ENCODE measurements around the gene FKBP7.

The FKBP7 gene

DNA sequence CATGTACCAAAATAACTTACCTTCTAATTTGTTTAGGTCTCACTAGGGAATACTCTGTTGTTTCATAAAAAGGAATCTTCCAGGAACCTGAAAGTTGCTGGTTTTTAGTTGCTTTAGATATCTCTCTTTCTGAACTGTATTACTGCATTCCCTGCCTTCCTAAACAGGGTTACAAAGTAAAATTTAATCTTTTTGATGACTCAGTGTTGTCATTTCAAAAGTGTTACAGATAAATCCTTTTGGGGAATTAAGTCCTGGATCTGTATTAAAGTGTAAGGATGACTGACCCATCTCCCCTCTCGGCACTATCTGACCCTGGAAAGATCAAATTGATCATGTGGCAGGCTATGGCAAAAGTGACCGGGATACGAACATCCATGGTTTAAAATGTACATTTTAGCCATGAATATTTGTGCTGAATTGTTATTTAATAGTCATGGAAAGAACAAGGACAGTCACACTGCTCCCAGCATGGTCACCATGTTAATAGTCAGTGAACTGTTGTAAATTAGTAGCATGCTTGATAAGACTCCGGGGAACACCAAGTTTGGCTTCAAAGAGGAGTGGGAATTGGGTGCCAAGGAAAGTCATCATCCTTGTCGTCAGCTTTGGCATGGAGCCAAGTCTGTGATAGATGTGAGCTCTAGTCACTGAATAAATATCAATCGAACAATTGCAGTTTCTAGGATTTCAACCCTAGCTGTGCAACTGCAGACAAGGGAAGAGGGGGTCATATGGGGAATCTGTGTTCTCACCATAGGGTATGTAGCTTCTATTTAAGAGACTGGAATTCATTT lies 6.0 kb upstream of the FKBP7 start:
- H3K9me3 ChIP-seq (ENCODE audit: control insufficient read depth, low read depth, low read length) = no peaks in the 10 kb centered on the region
- H3K27me3 ChIP-seq (ENCODE audit: control insufficient read depth, insufficient read depth, low read length) = peaks cover 12% of the 10 kb centered on the region
- no peak overlapping the region for H3K9ac ChIP-seq (ENCODE audit: low read length)
- no peak overlapping the region for H3K4me3 ChIP-seq (ENCODE audit: low read length)
- peaks cover 15% of the 10 kb centered on the region for H3K4me1 ChIP-seq (ENCODE audit: control insufficient read depth, low read depth, low read length)
- H3K27ac ChIP-seq (ENCODE audit: low read length) = no peak overlapping the region
- no peaks in the 10 kb centered on the region for H3K36me3 ChIP-seq (ENCODE audit: control insufficient read depth, low read depth, low read length)

DNA sequence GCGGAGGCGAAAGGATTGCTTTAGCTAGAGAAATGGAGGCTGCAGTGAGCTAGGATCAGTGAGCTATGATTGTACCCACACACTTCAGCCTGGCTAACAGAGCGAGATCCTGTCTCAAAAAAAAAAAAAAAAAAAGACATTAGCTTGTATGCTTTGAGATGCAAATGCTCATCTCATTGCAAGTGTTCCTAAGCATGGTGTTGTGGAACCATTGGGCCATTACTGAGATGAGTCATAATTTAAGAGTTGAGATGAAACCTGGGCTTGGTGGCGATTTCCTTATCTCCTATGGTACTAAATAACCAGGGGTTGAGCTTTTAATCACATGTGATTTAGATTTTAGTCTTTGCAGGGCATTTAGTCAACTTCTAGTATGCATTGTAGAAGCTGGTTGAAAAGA lies 4.0 kb upstream of the FKBP7 start:
- H3K4me1 ChIP-seq (ENCODE audit: control insufficient read depth, low read depth, low read length) = peaks cover 15% of the 10 kb centered on the region
- peaks cover 16% of the 10 kb centered on the region for H3K27me3 ChIP-seq (ENCODE audit: control insufficient read depth, insufficient read depth, low read length)
- no peaks in the 10 kb centered on the region for H3K9me3 ChIP-seq (ENCODE audit: control insufficient read depth, low read depth, low read length)
- H3K9ac ChIP-seq (ENCODE audit: low read length) = no peak overlapping the region
- no peak overlapping the region for H3K4me3 ChIP-seq (ENCODE audit: low read length)
- no peak overlapping the region for H3K27ac ChIP-seq (ENCODE audit: low read length)
- no peaks in the 10 kb centered on the region for H3K36me3 ChIP-seq (ENCODE audit: control insufficient read depth, low read depth, low read length)

DNA sequence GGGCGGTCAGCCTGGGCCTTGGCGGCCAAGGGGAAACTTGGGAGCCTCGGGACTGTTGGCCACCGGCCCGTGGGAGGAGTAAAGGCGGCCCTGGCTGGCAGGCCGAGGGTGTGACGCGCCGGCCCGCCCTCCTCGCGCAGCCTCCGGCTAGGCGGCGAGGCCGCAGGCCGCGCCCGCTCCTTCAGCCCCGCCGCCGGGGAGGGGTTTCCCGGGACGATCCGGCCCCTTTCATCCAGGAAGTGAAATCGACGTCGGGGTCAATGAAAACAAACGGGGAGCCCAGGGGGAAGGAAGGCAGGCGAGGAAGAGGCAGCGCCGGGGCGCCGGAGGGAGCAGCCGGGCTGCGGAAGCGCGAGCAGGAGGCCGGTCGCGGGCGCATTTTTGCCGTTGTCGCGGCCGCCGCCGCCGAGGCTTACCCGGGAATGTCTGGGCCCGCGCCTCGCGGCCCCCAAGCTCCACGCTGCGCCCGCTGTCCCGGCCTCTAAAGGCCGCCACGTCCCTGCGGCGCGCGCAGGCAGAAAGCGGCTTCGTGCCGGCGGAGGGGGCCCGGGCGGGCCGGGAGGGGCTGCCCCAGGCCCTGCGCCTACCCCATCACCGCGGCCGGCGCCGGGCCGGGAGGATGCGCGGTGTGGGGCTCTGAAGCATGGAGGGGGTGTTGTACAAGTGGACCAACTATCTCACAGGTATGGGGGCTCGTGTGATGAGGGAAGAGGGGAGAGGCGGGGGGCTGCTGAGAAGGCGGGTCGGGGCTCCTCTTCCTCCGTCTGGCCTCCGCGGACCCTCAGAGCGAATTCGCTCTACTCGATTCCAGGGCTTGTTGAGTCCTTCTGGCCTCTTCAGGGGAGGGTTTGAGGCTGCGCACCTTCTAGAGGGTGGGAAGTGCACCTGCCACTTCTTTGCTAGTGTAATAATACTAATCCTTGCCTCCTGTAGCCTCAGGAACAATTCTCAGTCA lies 2.1 kb upstream of the FKBP7 start, which contains the start of gene PLEKHA3:
TSS of gene PLEKHA3 (plus strand) at position 231 of the 955 bp plus-strand sequence. CDS start at position 644, 413 bp downstream.
- Histone ChIP-seq H3K27ac (ENCODE audit: low read length) (no peak within 1 kb of the TSS), H3K27me3 (ENCODE audit: control insufficient read depth, insufficient read depth, low read length) (peaks cover 16% of the 10 kb centered on the region), H3K36me3 (ENCODE audit: control insufficient read depth, low read depth, low read length) (no peaks in the 10 kb centered on the region), H3K4me3 (ENCODE audit: low read length) (peak within 1 kb of the TSS; percentile 99), H3K9ac (ENCODE audit: low read length) (peak within 1 kb of the TSS; percentile 69), H3K4me1 (ENCODE audit: control insufficient read depth, low read depth, low read length) (peaks cover 15% of the 10 kb centered on the region), H3K9me3 (ENCODE audit: control insufficient read depth, low read depth, low read length) (no peaks in the 10 kb centered on the region)

DNA sequence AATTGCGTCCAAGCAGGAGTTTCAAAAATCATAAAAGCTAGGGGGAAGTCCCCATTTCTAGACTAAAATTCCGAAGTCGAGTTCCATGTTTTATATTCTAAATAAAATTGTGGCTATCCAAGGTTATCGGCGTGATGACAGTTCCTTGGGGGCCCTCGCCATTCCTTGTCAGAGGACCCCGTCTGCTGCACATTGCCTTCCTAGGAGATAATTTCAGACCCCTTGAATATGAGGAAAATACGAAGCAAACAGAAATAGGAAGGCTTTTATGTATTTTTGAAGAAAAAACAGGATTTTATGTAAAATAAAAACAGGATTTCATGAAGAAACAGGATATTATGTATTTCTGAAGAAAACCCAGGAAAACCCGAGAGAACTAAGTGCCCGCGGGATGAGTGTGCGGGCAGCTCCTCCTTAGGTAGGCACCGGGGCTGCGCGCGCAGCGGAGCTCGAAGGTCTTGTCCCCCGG lies 1.4 kb upstream of the FKBP7 start:
- H3K9ac ChIP-seq (ENCODE audit: low read length) = peak overlapping the region; percentile 69
- H3K27ac ChIP-seq (ENCODE audit: low read length) = no peak overlapping the region
- no peaks in the 10 kb centered on the region for H3K9me3 ChIP-seq (ENCODE audit: control insufficient read depth, low read depth, low read length)
- H3K4me1 ChIP-seq (ENCODE audit: control insufficient read depth, low read depth, low read length) = peaks cover 15% of the 10 kb centered on the region
- H3K27me3 ChIP-seq (ENCODE audit: control insufficient read depth, insufficient read depth, low read length) = peaks cover 16% of the 10 kb centered on the region
- no peaks in the 10 kb centered on the region for H3K36me3 ChIP-seq (ENCODE audit: control insufficient read depth, low read depth, low read length)
- H3K4me3 ChIP-seq (ENCODE audit: low read length) = peak overlapping the region; percentile 83

DNA sequence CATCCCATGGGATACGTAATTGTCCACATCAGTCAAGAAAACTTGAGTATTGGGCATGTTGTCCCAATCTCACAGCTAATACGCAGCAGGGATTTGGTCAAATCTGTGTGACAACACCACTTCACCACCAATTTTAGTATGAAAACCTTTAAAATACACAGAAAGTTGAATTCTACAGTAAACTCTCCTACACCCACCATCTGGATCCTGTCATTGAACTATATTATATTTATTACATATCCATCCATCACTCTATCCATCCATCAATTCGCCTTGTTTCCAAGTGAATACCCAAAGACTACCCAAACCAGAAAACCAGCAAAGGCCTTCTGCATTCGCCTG lies 846 bp upstream of the FKBP7 start:
- H3K9ac ChIP-seq (ENCODE audit: low read length) = no peak overlapping the region
- peak overlapping the region; percentile 99 for H3K4me3 ChIP-seq (ENCODE audit: low read length)
- H3K27ac ChIP-seq (ENCODE audit: low read length) = no peak overlapping the region
- H3K4me1 ChIP-seq (ENCODE audit: control insufficient read depth, low read depth, low read length) = peaks cover 15% of the 10 kb centered on the region
- no peaks in the 10 kb centered on the region for H3K36me3 ChIP-seq (ENCODE audit: control insufficient read depth, low read depth, low read length)
- H3K9me3 ChIP-seq (ENCODE audit: control insufficient read depth, low read depth, low read length) = no peaks in the 10 kb centered on the region
- H3K27me3 ChIP-seq (ENCODE audit: control insufficient read depth, insufficient read depth, low read length) = peaks cover 16% of the 10 kb centered on the region

DNA sequence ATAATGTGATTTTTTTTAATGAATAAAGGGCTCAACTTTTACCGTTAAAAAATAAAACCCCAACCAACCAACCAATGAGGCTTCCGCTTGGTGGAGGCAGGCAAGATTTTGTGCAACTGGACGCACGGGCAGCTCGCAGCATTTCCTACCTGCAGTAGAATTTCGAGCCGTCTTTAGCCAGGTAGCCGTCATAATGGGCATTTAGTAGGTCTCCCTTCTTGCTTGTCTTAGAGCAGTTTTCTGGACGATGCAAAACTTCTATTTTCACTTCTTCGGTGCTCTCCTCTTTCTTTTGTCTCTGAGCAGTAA lies 316 bp downstream of the FKBP7 start:
- Histone ChIP-seq H3K27me3 (ENCODE audit: control insufficient read depth, insufficient read depth, low read length) (peaks cover 16% of the 10 kb centered on the region), H3K4me1 (ENCODE audit: control insufficient read depth, low read depth, low read length) (peaks cover 15% of the 10 kb centered on the region), H3K27ac (ENCODE audit: low read length) (peak overlapping the region; percentile 92), H3K9ac (ENCODE audit: low read length) (peak overlapping the region; percentile 94), H3K4me3 (ENCODE audit: low read length) (peak overlapping the region; percentile 99), H3K9me3 (ENCODE audit: control insufficient read depth, low read depth, low read length) (no peaks in the 10 kb centered on the region), H3K36me3 (ENCODE audit: control insufficient read depth, low read depth, low read length) (no peaks in the 10 kb centered on the region)

DNA sequence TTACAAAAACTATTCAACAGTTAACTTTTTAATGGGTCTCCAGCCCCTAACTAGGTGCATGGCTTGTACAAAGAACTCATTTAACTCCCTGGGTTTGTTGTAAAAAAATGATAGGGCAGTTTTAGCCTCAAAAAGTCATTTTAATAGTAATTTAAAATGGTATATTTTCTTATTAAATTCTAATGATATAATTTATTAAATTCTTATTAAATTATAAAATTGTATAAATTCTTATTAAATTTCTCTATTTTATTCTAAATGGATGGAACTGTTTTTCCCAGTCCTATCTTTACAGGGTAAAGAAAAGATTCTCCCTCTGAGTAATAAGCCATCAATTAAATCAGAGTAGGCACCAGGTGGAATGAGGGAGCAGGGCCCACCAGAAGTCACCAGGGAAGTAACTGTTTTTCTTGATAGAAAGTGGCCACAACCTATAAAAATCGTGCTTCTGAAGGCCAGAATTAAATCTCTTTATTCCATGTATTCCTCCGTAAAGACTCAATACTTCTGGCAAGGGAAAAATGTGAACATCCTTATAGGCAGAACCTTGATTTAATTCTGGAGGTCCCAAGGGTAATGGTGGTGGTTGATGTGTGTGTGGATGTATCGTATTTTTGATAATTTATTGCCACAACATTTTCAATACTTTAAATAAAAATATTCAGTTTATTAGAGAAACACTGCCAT lies 814 bp downstream of the FKBP7 start:
- peak overlapping the region; percentile 94 for H3K9ac ChIP-seq (ENCODE audit: low read length)
- H3K4me1 ChIP-seq (ENCODE audit: control insufficient read depth, low read depth, low read length) = peaks cover 15% of the 10 kb centered on the region
- peak overlapping the region; percentile 99 for H3K4me3 ChIP-seq (ENCODE audit: low read length)
- H3K36me3 ChIP-seq (ENCODE audit: control insufficient read depth, low read depth, low read length) = no peaks in the 10 kb centered on the region
- peaks cover 16% of the 10 kb centered on the region for H3K27me3 ChIP-seq (ENCODE audit: control insufficient read depth, insufficient read depth, low read length)
- no peaks in the 10 kb centered on the region for H3K9me3 ChIP-seq (ENCODE audit: control insufficient read depth, low read depth, low read length)
- H3K27ac ChIP-seq (ENCODE audit: low read length) = no peak overlapping the region

DNA sequence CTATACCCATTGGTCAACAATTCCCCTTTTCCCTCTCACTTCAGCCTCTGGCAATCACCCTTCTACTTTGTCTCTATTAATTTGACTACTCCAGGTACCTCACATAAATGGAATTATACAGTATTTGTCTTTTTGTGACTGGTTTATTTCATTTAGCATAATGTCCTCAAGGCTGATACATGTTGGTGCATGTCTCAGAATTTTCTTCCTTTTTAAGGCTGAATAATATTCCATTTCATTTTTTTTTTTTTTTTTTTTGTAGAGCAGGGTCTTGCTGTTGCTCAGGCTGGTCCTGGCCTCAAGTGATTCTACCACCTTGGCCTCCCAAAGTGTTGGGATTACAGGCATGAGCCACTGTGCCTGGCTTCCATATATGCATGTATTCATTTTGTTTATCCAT lies 1.9 kb downstream of the FKBP7 start:
- Histone ChIP-seq H3K4me1 (ENCODE audit: control insufficient read depth, low read depth, low read length) (peaks cover 6% of the 10 kb centered on the region), H3K9me3 (ENCODE audit: control insufficient read depth, low read depth, low read length) (no peaks in the 10 kb centered on the region), H3K36me3 (ENCODE audit: control insufficient read depth, low read depth, low read length) (no peaks in the 10 kb centered on the region), H3K27me3 (ENCODE audit: control insufficient read depth, insufficient read depth, low read length) (peaks cover 13% of the 10 kb centered on the region), H3K4me3 (ENCODE audit: low read length) (no peak overlapping the region), H3K9ac (ENCODE audit: low read length) (no peak overlapping the region), H3K27ac (ENCODE audit: low read length) (no peak overlapping the region)

DNA sequence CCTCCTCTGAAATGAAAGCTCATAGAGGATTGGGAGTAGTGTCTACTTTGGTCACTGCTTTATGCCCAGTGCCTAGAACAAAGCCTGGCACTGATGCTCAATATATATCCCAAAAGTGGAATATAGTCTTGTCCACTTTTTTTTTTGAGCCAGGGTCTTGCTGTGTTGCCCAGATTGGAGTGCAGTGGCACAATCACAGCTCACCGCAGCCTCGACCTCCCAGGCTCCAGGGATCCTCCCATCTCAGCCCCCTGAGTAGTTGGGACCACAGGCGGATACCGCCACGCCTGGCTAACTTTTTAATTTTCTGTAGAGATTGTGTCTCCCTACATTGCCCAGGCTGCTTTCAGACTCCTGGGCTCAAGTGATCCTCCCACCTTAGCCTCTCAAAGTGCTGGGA lies 3.8 kb downstream of the FKBP7 start:
- H3K4me3 ChIP-seq (ENCODE audit: low read length) = no peak overlapping the region
- H3K36me3 ChIP-seq (ENCODE audit: control insufficient read depth, low read depth, low read length) = no peaks in the 10 kb centered on the region
- peaks cover 1% of the 10 kb centered on the region for H3K4me1 ChIP-seq (ENCODE audit: control insufficient read depth, low read depth, low read length)
- H3K27me3 ChIP-seq (ENCODE audit: control insufficient read depth, insufficient read depth, low read length) = peaks cover 5% of the 10 kb centered on the region
- no peak overlapping the region for H3K27ac ChIP-seq (ENCODE audit: low read length)
- H3K9me3 ChIP-seq (ENCODE audit: control insufficient read depth, low read depth, low read length) = no peaks in the 10 kb centered on the region
- H3K9ac ChIP-seq (ENCODE audit: low read length) = no peak overlapping the region

DNA sequence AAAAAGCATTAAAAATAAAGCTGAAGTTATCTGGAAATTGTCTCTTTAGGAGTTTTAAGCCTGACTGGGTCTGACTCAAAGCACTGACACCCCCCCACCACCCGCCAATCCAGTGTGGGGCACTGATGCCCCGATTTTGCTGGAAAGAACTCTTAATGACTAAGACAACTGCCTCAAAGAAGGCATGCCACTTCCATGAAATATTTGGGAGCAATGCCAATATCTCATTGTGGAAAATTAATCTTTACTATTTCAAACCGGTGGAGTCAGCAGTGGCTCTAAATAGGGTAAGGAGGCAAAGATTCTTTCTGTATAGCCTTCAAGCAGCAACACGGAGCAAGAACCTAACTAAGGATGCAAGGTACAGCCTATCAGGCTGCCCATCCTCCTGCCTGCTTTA lies 4.5 kb downstream of the FKBP7 start:
- Histone ChIP-seq H3K4me1 (ENCODE audit: control insufficient read depth, low read depth, low read length) (no peaks in the 10 kb centered on the region), H3K36me3 (ENCODE audit: control insufficient read depth, low read depth, low read length) (peaks cover 2% of the 10 kb centered on the region), H3K27ac (ENCODE audit: low read length) (no peak overlapping the region), H3K9me3 (ENCODE audit: control insufficient read depth, low read depth, low read length) (no peaks in the 10 kb centered on the region), H3K9ac (ENCODE audit: low read length) (no peak overlapping the region), H3K27me3 (ENCODE audit: control insufficient read depth, insufficient read depth, low read length) (no peaks in the 10 kb centered on the region), H3K4me3 (ENCODE audit: low read length) (no peak overlapping the region)

DNA sequence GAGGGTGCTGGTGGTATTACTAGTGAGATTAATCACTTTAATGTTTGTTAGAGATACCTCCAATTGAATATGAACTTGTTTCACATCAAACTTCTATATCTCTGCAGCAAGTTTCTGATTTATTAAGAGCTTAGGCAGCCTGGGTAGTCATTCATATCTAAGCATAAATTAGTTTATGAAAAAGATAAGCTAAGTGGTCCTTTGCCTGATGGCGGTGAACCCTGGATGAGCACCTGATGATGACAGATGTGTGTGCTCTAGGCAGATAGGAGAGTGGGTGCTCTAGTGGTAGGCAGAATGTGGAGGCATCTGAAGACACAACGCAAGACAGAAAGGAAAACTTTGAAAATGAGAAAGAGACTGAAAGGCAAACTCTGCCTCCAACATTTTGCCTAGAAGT lies 5.0 kb downstream of the FKBP7 start:
- H3K27ac ChIP-seq (ENCODE audit: low read length) = no peak overlapping the region
- H3K36me3 ChIP-seq (ENCODE audit: control insufficient read depth, low read depth, low read length) = peaks cover 2% of the 10 kb centered on the region
- no peak overlapping the region for H3K9ac ChIP-seq (ENCODE audit: low read length)
- no peaks in the 10 kb centered on the region for H3K27me3 ChIP-seq (ENCODE audit: control insufficient read depth, insufficient read depth, low read length)
- no peaks in the 10 kb centered on the region for H3K9me3 ChIP-seq (ENCODE audit: control insufficient read depth, low read depth, low read length)
- H3K4me1 ChIP-seq (ENCODE audit: control insufficient read depth, low read depth, low read length) = no peaks in the 10 kb centered on the region
- H3K4me3 ChIP-seq (ENCODE audit: low read length) = no peak overlapping the region

All from iPS-18a (cell line).